Stimulated activated CD4-positive, alpha-beta T cell treated with anti-CD3 and anti-CD28 coated beads, TNF-alpha, amount 100 ng/mL, for 48 hours (primary cell): ENCODE data around the gene IQCE.

Experiments
- DNase-seq, 3 donors: peaks; one replicate each; pipeline ENCODE4 v3.0.0-alpha.2; 2020; ENCODE audit warnings: low read depth in 3 of 3

Gene IQCE

GRCh38 chr7:2616387-2617324 lies 57.9 kb downstream of the IQCE start:
- DNase-seq, result no peak

DNA sequence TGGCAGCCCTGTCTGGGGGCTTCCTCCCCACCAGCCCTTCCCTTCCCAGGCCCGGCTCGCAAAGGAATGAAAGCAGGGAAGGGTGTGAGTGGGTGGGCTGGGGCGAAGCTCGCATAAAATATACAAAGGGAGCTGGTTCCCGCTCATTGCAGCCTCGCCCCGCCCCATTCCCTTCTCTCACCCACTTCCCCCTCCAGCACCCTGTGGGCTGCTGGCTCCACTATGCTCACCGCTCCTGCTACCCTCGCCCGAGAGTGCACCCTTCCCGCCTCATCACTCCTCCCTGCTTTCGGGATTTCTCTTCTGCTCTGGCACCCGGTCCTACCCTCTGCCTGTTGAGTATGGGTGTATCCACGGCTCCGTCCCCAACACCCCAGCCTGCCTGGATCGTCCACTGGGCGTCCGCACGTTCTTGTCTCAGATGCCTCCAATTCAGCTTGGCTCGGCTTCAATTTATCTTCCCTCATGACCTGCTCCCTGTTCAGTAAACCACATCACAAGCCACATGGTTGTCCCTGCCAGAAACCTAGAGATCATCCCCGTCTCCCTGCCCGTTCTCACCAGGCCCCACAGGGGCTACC lies 58.6 kb downstream of the IQCE start:
- DNase-seq, result no peak

DNA sequence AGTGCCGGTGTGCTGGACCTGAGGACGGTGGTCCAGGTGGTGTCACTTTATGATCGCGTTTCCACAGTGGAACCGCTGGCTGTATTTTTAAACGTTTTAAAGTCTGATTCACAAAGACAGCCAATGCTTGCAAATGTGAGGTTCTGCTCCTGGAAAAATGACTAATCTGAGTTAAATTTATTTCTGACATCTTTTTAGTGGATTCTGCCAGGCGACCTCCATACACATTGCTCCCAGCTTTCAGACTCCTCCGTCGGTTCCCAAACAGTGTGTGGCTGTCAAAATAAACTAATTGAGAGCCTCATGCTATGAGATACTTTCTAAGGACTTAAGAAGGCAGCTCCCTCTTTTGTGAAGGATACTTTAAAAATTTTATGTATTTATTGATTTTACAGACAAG lies 60.3 kb downstream of the IQCE start:
- no peak for DNase-seq

DNA sequence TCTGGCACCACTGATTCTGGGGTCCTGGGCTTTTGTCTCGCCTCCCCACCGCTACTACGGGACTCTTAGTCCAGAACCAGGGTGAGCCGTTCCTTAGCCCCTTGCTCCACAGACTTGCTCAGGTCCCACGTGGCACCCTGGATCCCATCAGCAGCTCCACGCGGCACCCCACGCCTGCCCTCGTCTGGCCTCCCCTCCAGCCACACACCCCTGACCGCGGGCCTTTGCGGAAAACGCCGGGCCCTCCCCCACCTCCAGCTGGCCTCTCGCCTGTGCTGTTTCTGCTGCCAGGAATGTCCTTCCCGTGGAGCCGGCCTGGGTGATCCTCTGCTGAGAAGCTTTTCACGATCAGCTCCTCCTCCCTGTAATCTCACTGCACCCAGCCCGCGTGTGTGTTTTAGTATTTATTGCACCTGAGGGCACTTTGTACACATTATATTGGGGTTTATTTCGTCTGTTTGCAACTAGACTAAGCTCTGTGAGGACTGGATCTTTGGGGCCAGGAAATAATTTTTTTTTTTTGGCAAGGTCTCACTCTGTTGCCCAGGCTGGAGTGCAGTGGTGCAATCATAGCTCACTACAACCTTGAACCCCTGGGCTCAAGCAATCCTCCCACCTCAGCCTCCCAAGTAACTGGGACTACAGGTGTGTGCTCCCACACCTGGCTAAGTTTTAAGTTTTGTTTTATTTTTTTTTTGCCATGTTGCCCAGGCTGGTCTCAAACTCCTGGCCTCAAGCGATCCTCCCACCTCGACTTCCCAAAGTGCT lies 62.5 kb downstream of the IQCE start:
- no peak for DNase-seq

- no peak for DNase-seq
These were observed 63.3 kb downstream of the IQCE start for GRCh38 chr7:2621948-2622640.

DNA sequence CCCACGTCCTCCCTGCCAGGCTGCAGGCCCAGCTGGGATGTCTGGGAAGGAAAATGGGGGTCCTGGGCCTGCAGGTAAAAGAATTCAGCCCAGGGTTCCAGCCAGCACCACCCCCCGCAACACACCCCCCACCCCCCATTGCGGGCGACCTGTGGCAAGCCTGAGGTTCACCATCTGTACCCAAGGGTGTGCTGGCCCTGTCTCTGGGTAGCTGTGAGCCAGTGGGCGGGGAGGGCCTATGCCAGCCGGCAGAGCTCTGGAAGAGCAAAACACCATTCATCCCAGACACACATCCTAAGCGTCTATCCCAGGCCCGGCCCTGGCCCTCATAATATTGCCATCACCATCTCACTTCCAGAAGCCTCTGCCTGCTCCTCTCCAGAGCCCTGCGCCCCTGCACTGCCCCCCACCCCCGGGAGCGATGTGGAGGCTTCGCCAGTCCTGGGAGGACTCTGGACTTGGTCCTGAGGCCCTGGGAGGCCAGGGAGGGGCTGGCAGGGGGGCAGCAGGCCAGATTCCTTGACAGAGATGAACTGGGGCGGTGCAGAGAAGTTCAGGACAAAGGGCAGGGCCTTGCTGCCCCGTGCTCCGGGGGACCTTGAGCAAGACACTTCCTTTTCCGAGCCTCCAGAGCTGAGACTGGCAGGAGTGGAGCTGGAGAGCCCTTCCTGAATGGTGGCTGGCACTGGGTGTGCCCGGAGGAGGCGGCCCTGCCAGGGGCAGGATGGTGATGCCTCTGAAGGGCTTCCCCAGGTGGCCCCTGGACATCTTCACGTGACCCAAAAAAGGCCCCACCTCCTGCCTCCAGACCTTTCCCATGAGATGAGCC lies 64.3 kb downstream of the IQCE start:
- DNase-seq, result no peak

- no peak for DNase-seq
These were observed 64.9 kb downstream of the IQCE start for GRCh38 chr7:2623698-2624014.

DNA sequence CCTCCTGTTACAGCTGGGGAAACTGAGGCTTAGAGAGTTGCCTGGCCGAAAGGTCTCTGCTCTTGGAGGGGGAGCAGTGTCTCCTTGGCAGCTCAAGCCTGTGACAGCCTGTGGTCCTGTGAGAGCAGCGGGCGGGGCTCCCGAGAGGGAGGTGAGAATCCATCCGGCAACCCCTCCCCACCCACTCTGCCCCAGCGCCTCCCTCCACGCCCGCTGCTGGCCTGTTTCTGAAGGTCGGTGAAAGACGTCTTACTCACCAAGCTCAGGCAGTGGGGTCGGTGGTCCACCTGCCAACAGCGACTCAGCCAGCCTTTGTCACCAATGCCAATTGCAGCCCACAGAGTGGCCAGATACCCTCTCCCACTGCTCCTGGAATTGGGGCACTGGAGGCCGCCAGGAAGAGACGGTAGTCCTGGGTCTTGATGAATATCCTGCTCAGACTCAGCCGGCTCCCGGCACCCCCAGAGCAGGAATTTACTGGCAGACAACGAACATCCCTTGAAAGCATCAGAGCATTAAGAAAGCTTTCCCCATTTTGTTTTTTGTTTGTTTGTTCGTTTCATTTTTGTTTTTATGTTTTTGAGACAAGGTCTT lies 65.6 kb downstream of the IQCE start:
- no peak for DNase-seq

GRCh38 chr7:2626498-2627117 lies 67.8 kb downstream of the IQCE start:
- no peak for DNase-seq

DNA sequence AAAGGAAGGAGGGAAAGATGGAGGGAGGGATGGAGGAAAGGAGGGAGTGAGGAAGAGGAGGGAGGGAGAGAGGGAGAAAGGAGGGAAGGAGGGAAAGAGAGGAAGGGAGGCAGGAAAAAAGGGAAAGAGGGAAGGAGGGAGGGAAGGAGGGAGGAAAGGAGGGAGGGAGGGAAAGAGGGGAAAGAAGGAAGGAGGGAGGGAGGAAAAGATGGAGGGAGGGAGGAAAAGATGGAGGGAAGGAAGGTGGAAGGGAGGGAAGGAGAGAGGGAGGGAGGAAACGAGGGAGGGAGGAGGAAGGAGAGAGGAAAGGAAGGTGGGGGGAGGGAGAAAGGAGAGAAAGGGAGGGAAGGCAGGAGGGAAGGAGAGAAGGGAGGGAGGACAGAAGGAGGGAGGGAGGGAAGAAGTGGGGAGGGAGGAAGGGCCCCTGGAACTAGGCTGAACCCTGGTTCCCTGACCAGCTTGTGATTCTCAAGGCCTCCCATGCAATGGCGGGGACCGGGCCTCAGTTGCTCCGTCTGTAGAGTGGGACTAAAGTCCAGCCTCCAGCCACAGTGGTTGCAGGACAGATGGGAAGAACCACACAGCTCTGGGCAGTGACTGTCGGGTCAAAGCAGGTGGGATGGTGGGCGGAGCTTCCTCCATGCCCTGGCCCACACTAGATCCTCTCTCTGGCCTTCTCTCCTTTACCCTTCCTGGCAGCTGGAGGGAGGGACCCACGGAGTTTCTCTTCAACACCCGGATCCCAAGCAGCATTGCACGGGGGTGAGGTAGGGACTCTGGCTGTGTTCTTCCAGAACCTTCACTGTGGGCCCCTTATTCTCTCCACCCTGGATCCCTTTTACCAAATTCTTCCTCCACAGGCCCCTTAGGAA lies 68.7 kb downstream of the IQCE start:
- DNase-seq, result no peak

DNA sequence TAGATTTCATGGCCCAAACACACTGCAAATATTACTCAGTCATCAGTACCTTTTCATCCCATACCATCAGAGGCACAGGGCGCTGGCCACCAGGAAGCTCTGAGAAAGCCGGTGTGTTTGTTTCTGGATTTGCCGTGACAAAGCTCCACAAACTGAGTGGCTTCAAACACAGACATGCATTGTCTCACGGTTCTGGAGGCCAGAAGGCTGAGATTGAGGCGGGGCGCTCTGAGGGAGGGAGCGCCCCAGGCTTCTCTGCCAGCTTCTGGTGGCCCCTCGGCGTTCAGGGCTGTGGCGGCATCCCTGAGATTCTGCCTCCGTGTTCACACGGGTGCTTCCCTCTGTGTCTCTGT lies 69.3 kb downstream of the IQCE start:
- DNase-seq, result no peak

DNA sequence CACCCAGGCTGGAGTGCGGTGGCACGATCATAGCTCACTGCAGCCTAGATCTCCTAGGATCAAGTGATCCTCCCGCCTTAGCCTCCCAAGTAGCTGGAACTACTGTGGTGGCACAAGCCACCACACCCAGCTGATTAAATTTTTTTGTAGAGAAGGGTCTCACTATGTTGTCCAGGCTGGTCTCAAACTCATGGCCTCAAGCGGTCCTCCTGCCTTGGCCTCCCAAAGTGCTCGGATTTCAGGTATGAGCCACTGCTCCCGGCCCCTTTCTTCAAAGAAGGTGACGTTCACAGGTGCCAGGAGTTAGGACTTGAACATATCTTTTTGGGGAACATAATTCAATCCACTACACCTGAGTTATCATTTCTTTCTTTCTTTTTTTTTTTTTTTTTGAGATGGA lies 70.1 kb downstream of the IQCE start:
- no peak for DNase-seq

DNA sequence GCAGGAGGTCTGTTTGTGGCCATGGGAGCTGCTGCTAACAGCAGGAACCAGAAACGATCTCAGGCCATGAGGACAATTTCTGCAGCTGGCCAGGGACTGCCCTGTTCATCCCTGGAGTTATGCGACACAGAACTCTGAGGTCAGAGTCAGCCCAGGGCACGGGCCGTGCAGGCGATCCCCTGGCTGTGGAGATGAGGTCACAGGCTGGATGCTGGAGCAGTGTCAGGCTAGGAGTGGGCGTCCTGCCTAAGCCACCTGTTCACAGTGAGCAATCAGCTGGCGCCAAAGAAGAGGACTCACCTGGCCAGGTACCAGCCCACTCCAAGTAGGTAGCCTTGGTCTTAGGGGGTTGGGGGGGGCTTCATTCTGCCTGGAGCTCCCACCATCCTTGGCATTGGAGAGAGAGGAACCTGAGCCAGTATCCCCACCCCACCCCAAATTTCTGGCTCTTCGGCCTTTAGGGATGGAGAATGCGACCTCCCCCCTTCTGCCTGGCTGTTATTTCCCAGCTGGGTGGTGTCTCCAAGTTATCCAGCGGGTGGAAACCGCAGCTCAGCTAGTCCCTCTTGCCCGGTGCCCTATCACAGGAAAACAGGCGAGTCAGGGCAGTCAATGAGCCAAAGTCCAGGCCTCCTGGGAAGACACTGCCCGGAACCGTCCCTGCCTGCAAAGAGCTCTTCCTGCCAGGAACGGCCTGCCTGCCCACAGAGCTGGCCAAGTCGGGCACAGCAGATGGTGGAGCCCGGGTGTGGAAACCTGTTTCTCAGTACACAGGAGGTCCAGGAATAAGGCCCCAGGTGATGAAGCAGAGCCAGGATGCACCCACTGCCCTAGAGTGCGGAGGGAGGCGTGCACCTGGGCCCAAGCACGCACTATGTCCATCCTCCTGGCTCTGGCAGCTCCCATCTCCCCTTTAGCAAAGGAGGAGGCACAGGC lies 71.2 kb downstream of the IQCE start:
- DNase-seq, result no peak

GRCh38 chr7:2631946-2632732 lies 73.4 kb downstream of the IQCE start, which contains the start of gene TTYH3:
TTYH3 (plus strand) TSS chr7:2631986; CDS start chr7:2632156, 170 bp downstream.
- DNase-seq, result peak in 1 of 3 donors; percentile 23

GRCh38 chr7:2632733-2633537 lies 74.2 kb downstream of the IQCE start:
- peak in 1 of 3 donors; percentile 60 for DNase-seq

GRCh38 chr7:2633538-2634266 lies 74.9 kb downstream of the IQCE start:
- DNase-seq, result peak in 2 of 3 donors; percentile 34 to 37
